GM12874 (cell line): Measurements from ENCODE around the gene PSMC3IP.

Source experiments
- TF ChIP-seq, protein P1 (sequence below): IDR thresholded peaks from 2 replicates; pipeline ENCODE4 v1.5.1; 2011; ENCODE audit warnings: low read depth, mild to moderate bottlenecking, control low read depth, low read length, moderate library complexity; ENCODE audit not compliant: insufficient read depth

PSMC3IP gene

GRCh38 chr17:42591411-42591810 lies 13.9 kb upstream of the PSMC3IP start:
- TF ChIP-seq, protein P1, sequence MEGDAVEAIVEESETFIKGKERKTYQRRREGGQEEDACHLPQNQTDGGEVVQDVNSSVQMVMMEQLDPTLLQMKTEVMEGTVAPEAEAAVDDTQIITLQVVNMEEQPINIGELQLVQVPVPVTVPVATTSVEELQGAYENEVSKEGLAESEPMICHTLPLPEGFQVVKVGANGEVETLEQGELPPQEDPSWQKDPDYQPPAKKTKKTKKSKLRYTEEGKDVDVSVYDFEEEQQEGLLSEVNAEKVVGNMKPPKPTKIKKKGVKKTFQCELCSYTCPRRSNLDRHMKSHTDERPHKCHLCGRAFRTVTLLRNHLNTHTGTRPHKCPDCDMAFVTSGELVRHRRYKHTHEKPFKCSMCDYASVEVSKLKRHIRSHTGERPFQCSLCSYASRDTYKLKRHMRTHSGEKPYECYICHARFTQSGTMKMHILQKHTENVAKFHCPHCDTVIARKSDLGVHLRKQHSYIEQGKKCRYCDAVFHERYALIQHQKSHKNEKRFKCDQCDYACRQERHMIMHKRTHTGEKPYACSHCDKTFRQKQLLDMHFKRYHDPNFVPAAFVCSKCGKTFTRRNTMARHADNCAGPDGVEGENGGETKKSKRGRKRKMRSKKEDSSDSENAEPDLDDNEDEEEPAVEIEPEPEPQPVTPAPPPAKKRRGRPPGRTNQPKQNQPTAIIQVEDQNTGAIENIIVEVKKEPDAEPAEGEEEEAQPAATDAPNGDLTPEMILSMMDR = no peak

DNA sequence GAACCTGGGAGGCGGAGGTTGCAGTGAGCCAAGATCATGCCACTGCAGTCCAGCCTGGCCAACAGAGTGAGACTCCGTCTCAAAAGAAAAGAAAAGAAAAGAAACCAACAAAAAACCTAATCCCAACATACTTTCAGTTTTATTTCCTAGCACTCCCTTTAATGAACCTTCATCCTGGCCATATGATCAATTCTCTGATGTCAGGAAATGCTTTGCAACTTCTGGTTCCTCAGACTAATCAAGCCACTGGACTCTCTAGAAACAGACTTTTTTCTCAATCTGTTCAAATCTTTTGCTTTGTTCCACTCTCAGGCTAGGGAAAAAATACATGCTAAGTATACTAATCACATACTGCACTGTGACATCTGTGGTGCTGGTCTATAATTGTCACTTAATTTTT lies 13.4 kb upstream of the PSMC3IP start:
- TF ChIP-seq, protein P1 = no peak

DNA sequence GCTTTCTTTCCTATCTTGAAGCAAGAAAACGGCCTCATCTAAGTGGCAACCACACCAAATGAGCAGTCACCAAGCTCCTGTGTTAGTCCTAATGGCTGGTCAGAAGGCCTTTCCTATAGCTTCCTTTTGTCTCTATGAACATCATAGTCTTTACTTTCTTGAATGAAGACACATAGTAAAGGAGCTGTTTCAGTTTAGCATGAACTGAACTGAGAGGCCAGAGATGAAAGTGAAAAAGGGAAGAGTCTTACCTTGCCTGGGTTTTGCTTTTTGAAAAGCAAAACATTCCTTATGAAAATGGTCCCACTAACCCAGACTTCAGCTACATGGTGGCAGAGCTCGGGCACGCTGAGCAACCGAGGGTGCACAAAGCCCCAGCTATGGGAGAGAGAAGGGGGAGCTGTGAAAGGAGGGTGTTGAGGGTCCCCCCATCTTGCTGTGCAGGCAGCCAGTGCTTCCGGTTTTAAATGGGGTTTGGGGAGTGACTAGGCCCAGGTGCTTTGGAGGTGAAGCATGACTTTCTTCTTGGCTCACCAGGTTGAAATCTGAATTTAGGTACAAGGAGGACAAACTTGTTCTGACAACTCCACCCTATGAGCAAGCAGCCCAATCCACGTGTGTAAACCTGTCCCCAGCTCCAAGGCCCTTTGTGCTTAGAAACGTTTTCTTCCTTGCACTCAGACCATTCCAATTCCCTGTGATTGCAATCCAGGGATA lies 9.1 kb upstream of the PSMC3IP start:
- TF ChIP-seq, protein P1 = no peak

DNA sequence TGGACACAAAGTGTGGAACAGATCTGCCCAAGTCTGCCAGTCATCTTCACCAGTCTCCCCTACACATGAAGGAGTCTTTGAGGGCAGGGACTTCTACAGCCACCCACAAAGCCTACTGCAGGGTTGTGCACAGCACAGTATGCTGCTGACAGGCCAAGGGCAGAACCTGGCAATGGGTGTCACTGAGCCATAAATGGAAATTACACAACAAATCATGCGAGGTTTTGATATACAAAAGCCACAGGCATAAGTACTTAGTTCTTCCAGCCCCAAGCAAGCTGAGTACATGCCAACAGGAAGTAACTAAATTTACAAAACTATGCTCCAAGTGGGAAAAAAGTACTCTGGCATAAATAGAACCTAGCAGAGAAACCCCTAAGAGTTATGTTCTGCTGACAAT lies 7.8 kb upstream of the PSMC3IP start:
- TF ChIP-seq, protein P1 = no peak

GRCh38 chr17:42584880-42585279 lies 7.4 kb upstream of the PSMC3IP start:
- TF ChIP-seq, protein P1 = no peak

- TF ChIP-seq, protein P1 = no peak
Observed at GRCh38 chr17:42581744-42582270, 4.3 kb upstream of the PSMC3IP start.

GRCh38 chr17:42579794-42580551 lies 2.4 kb upstream of the PSMC3IP start:
- TF ChIP-seq, protein P1 = no peak
